Fibroblast of lung (primary cell): Measurements from ENCODE around the gene CASP8. TPM values are rescaled to one million over a fixed set of nuclear protein-coding genes. Genes with fewer than 3 reads are reported as not detected.

Experiments used
- DNase-seq, 2 donors: peaks; one replicate each; pipeline versions ENCODE4 v3.0.0 to v3.0.0-alpha.2; 2010; ENCODE audit warnings: low read depth in 2 of 2
- H2AFZ ChIP-seq: 2 replicates; pipeline ENCODE4 v1.5.1; 2012; ENCODE audit warnings: low read length, control low read depth, inconsistent platforms
- H3K27ac ChIP-seq: 2 replicates; pipeline ENCODE4 v1.5.1; 2011; ENCODE audit warnings: low read length, control low read depth; ENCODE audit not compliant: insufficient read depth
- H3K27me3 ChIP-seq: 2 replicates; pipeline ENCODE4 v1.5.1; 2011; ENCODE audit warnings: mild to moderate bottlenecking, low read length; ENCODE audit not compliant: control insufficient read depth, insufficient read depth
- H3K36me3 ChIP-seq: 2 replicates; pipeline ENCODE4 v1.5.1; 2011; ENCODE audit warnings: low read length; ENCODE audit not compliant: control insufficient read depth, insufficient read depth
- H3K4me1 ChIP-seq: 2 replicates; pipeline ENCODE4 v1.5.1; 2011; ENCODE audit warnings: low read length; ENCODE audit not compliant: control insufficient read depth, insufficient read depth; ENCODE audit errors: extremely low read depth
- H3K4me2 ChIP-seq: 2 replicates; pipeline ENCODE4 v1.5.1; 2011; ENCODE audit warnings: low read length, control low read depth; ENCODE audit not compliant: insufficient read depth; ENCODE audit errors: extremely low read depth
- H3K4me3 ChIP-seq, 4 experiments: fragments of 200-600 bp in 1 of 4; sonication (generic) in 1 of 4; replicated peaks in 1 of 4; 2 replicates each; pipeline ENCODE4 v1.5.1; 2011 to 2016; ENCODE audit warnings: low read length in 4 of 4, low read depth in 3 of 4, mild to moderate bottlenecking in 3 of 4, control low read depth in 2 of 4, inconsistent platforms in 1 of 4, mixed read lengths in 1 of 4; ENCODE audit not compliant: insufficient read depth in 1 of 4; ENCODE audit errors: control extremely low read depth in 1 of 4
- H3K79me2 ChIP-seq: 2 replicates; pipeline ENCODE4 v1.5.1; 2012; ENCODE audit warnings: mild to moderate bottlenecking, low read length, inconsistent platforms; ENCODE audit not compliant: control insufficient read depth, insufficient read depth
- H3K9ac ChIP-seq: 2 replicates; pipeline ENCODE4 v1.5.1; 2011; ENCODE audit warnings: mild to moderate bottlenecking, low read length, control low read depth; ENCODE audit not compliant: insufficient read depth
- H3K9me3 ChIP-seq: 2 replicates; pipeline ENCODE4 v1.5.1; 2012; ENCODE audit warnings: low read depth, low read length; ENCODE audit not compliant: control insufficient read depth, insufficient read depth
- H4K20me1 ChIP-seq: 2 replicates; pipeline ENCODE4 v1.5.1; 2011; ENCODE audit warnings: low read length; ENCODE audit not compliant: control insufficient read depth, insufficient read depth; ENCODE audit errors: extremely low read depth
- EZH2 ChIP-seq: IDR thresholded peaks from 2 replicates; pipeline ENCODE4 v1.5.1; 2012; ENCODE audit warnings: low read length, control low read depth, mild to moderate bottlenecking; ENCODE audit errors: missing control alignments
- polyA plus RNA-seq, 2 donors: library from polyadenylated mRNA; depleted of rRNA in 1 of 2; stranded (reverse) in 1 of 2; unstranded in 1 of 2; fragments of >200 nt; gene quantifications; 2 replicates each; pipeline ENCODE4 v1.2.1, GENCODE V29; 2011 to 2012; ENCODE audit warnings: missing spikeins in 1 of 2
- total RNA-seq: library from RNA; depleted of rRNA; stranded (reverse); fragments of >200 nt; gene quantifications from 2 replicates; pipeline ENCODE4 v1.2.1, GENCODE V29; 2014
- TF ChIP-seq, protein P1 (sequence below), 2 donors: IDR thresholded peaks in 1 of 2; conservative IDR thresholded peaks in 1 of 2; 1 replicate in 1 of 2; 2 replicates in 1 of 2; pipeline ENCODE4 v1.5.1; 2011 to 2012; ENCODE audit warnings: low read length in 2 of 2, control low read depth in 1 of 2, inconsistent platforms in 1 of 2, low read depth in 1 of 2, mild to moderate bottlenecking in 1 of 2

CASP8 gene
- total and polyA plus RNA-seq, 2 donors (not counting 1 experiment from before 2014, with no cell fraction given), result 22.6 to 31.5 TPM

GRCh38 chr2:201319511-201319910 is 59.2 kb downstream of the CASP8 start:
- Histone ChIP-seq H3K27me3 (no peaks in the 10 kb centered on the region), H3K9ac (no peak overlapping the region), H3K4me2 (no peak overlapping the region), H4K20me1 (no peaks in the 10 kb centered on the region), H2AFZ (no peak overlapping the region), H3K9me3 (no peaks in the 10 kb centered on the region), H3K4me1 (no peaks in the 10 kb centered on the region), H3K36me3 (no peaks in the 10 kb centered on the region), H3K79me2 (no peaks in the 10 kb centered on the region), H3K27ac (no peak overlapping the region), H3K4me3 (no peak overlapping the region)
- no peak for TF ChIP-seq EZH2
- TF ChIP-seq, protein P1, sequence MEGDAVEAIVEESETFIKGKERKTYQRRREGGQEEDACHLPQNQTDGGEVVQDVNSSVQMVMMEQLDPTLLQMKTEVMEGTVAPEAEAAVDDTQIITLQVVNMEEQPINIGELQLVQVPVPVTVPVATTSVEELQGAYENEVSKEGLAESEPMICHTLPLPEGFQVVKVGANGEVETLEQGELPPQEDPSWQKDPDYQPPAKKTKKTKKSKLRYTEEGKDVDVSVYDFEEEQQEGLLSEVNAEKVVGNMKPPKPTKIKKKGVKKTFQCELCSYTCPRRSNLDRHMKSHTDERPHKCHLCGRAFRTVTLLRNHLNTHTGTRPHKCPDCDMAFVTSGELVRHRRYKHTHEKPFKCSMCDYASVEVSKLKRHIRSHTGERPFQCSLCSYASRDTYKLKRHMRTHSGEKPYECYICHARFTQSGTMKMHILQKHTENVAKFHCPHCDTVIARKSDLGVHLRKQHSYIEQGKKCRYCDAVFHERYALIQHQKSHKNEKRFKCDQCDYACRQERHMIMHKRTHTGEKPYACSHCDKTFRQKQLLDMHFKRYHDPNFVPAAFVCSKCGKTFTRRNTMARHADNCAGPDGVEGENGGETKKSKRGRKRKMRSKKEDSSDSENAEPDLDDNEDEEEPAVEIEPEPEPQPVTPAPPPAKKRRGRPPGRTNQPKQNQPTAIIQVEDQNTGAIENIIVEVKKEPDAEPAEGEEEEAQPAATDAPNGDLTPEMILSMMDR (conservative IDR thresholded peaks at IDR 0.05 in 1 of 2, IDR thresholded peaks at IDR 0.05 in 1 of 2; ENCODE audit: low read depth in 1 of 2, low read length in 2 of 2), result no peak
- no peak for DNase-seq

- Histone ChIP-seq H3K4me1 (no peaks in the 10 kb centered on the region), H3K27ac (no peak overlapping the region), H3K4me2 (no peak overlapping the region), H3K79me2 (no peaks in the 10 kb centered on the region), H3K36me3 (no peaks in the 10 kb centered on the region), H3K9ac (no peak overlapping the region), H3K9me3 (no peaks in the 10 kb centered on the region), H4K20me1 (no peaks in the 10 kb centered on the region), H2AFZ (no peak overlapping the region), H3K4me3 (no peak overlapping the region), H3K27me3 (no peaks in the 10 kb centered on the region)
- no peak for DNase-seq
- TF ChIP-seq EZH2, result no peak
Measured at GRCh38 chr2:201320257-201320656, 59.9 kb downstream of the CASP8 start.

DNA sequence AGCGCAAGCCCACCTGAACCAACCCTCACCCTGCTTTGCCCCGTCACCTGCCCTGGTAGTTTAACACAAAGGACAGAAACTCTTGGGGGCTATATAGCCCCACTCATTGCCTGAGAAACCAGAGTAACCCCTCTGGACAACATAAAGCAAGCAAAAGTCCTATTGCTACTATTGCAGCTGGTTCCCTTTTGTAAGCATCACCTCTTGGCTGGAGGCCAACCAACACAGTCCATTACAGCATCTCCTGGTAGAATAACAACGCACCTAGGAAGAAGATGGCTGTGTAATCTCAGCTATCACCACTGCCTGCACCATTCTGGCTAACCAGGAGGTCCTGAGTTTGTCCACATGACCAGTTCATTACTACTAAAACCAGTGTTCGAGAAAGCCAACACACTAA is 60.4 kb downstream of the CASP8 start:
- Histone ChIP-seq H4K20me1 (no peaks in the 10 kb centered on the region), H3K9ac (no peak overlapping the region), H3K27ac (no peak overlapping the region), H3K9me3 (no peaks in the 10 kb centered on the region), H2AFZ (no peak overlapping the region), H3K27me3 (no peaks in the 10 kb centered on the region), H3K4me2 (no peak overlapping the region), H3K4me3 (no peak overlapping the region), H3K79me2 (no peaks in the 10 kb centered on the region), H3K36me3 (no peaks in the 10 kb centered on the region), H3K4me1 (no peaks in the 10 kb centered on the region)
- no peak for TF ChIP-seq EZH2
- TF ChIP-seq, protein P1 (conservative IDR thresholded peaks at IDR 0.05 in 1 of 2, IDR thresholded peaks at IDR 0.05 in 1 of 2; ENCODE audit: low read depth in 1 of 2, low read length in 2 of 2), result no peak
- DNase-seq, result no peak
